GM19463 (cell line): ENCODE measurements around the gene MYL12A.
"Not testable (repeated sequence)": the region's sequence is repeated elsewhere in the genome, so short reads cannot be mapped to it uniquely, and the experiment has no call there.

Source experiments
- ATAC-seq: cut with Tn5 transposase; IDR thresholded peaks from one replicate; pipeline ENCODE4 v1.9.1; 2021; ENCODE audit warnings: mild to moderate bottlenecking, moderate library complexity; ENCODE audit not compliant: unreplicated experiment

MYL12A gene

GRCh38 chr18:3247240-3248061 is at the start of gene MYL12A:
TSS of gene MYL12A (plus strand) at chr18:3247801. CDS start at chr18:3253248, 5,447 bp downstream.
- peak; percentile 76 for ATAC-seq

DNA sequence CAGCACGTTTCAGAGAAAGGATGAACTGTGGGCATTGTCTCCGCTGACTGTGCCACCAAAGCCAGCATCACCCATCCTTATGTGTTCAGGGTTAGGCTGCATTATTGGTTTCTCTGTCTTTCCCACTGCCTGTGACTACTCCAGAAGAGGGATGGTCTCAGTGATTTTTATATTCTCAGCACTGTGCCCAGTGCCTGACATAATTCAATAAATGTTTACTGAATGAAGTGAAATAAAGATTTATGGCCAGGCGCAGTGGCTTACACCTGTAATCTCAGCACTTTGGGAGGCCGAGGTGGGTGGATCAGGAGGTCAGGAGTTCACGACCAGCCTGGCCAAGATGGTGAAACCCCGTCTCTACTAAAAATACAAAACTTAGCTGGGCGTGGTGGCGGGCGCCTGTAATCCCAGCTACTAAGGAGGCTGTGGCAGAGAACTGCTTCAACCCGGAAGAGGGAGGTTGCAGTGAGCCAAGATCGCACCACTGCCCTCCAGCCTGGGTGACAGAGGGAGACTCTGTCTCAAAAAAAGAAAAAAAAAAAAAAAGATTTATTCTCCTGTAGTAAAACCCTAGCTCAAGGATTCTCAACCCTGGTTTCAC is 49.2 kb upstream of the MYL12A start:
- not testable (repeated sequence) for ATAC-seq

GRCh38 chr18:3199942-3200645 is 47.5 kb upstream of the MYL12A start:
- ATAC-seq: no peak

GRCh38 chr18:3205239-3205638 is 42.4 kb upstream of the MYL12A start:
- ATAC-seq: no peak

- ATAC-seq: no peak
Measured at GRCh38 chr18:3207565-3207964, 40.0 kb upstream of the MYL12A start.

DNA sequence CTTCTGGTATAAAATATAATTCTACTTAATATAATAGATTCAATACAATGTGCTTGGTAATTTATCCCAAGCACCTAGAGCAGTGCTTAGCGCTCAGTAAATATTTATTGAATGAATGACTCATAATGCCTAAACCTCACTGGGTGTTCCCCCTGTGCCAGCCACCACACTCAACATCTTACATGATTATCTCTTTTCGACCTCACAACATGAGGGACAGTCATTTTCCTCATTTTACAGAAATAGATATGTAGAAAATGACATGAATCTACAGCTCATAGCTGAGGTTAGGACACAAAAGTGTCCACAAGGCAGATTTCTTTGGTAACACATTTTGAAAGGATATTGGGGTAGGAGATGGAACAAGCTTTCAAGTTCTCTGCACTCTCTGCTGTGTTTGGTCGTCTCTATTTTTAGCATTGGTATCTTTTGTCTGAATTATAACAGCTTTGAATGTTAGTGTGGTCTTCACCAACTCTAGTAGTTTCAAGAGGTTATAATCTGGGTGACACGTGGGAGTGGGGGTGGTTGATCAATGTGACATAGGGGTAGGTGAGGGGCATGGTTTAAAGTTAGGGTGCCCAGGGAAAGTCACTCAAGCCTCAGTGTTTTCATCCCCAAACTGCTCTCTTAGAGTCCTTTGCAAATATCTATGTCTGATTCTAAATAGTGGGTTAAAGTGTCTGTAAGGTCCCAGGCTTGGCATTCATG is 37.6 kb upstream of the MYL12A start:
- ATAC-seq: peak; percentile 95

- no peak for ATAC-seq
Measured at GRCh38 chr18:3211236-3211992, 36.2 kb upstream of the MYL12A start.

GRCh38 chr18:3212657-3213056 is 34.9 kb upstream of the MYL12A start:
- ATAC-seq: no peak

DNA sequence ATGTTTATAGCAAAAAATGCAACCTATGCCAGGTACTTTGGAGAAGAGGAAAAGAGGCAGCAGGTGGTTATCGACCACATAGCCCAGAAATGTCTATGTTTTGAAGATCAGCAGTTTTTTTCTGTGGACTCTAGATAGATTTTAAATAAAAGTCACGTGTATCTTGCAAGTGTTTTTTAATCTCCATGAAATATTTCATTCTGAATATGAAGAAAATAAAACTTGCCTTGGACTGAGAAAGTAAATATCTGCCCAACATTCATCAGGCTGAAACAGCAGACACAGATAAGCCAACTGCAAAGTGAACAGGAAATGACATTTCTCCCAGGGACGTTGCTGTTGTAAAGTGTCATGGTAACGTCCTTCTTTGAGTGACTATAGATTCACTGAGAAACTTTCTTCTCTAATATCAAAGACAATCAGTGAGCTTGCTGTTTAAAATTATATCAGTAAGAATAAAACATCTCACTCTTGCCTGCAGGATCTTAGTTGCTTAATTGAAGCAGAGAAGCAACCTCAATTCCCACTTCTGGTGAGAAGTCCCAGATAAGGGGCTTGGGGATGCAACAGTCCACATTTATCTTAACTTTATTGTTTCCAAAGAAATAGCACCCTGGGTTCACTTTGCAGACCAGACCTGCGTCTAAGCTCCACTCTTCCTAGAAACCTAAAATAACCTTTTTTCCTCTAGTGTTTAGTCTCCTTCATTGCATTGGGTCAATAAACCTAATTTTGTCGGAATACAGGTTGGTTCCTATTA is 34.1 kb upstream of the MYL12A start:
- ATAC-seq: no peak

DNA sequence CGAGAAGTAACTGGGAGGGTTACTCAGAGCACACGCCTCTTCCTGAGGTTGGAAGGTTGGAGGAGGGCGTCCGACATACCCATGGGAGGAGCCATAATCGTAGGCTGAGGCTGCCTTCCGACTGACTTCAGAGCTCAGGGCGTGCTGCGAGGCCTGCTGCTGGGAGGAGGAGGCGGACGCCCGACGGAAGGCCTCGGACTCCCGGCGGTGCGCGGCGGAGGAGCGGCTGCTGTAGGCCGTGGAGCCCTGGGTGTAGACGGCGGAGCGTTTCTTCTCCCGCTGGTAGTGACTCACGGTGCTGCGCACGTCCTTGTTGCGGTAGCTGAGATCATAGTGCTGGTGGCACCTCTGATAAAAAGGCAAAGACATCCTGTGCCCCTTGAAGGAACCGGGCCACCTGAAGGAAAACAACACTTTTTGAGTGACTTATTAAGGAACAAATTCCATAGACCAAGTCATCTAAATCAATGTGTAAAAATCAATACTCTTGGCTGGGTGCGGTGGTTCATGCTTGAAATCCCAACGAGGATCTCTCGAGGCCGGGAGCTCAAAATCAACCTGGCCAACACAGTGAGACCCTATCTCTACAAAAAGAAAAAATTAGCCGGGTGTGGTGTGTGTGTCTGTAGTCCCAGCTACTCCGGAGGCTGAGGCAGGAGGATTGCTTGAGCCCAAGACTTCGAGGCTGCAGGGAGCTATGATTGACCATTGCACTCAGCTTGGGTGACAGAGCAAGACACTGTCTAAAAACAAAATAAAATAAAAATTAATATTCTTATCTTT is 32.6 kb upstream of the MYL12A start:
- ATAC-seq: no peak

DNA sequence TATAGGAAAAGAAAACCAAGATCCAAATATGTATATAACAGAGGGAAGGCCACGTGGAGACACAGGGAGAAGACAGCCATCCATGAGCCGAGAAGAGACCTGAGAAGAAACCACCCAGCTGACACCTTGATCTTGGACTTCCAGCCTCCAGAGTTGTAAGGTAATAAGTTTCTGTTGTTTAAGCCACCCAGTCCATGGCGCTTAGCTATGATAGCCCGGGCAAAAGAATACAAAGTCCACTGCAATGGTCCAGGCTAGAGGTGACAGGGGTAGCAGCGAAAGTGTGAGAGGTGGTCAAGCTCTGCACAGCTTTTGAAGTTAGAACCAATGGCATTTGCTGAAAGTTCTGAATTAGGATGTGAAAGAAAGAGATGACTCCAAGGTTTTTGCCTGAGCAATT is 30.6 kb upstream of the MYL12A start:
- no peak for ATAC-seq

- no peak for ATAC-seq
Measured at GRCh38 chr18:3217948-3218647, 29.5 kb upstream of the MYL12A start.

DNA sequence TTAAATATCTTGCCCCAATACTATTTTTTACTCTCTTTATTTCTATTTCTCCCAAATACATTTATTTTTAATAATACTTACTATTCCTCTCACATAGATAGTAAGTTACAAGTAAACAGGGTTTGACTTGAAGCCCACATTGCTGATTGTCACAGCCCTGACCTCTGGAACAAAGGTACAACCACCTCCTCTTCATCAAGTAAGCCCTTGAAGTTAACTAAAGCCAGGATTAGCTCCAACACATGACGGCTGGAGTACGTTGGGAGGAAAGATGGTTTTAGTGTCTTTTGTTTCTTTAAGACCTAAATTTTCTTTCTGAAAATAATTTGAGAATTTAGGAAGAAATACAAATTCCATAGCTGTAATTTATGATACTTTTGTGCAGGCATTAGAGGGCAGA is 28.8 kb upstream of the MYL12A start:
- no peak for ATAC-seq

DNA sequence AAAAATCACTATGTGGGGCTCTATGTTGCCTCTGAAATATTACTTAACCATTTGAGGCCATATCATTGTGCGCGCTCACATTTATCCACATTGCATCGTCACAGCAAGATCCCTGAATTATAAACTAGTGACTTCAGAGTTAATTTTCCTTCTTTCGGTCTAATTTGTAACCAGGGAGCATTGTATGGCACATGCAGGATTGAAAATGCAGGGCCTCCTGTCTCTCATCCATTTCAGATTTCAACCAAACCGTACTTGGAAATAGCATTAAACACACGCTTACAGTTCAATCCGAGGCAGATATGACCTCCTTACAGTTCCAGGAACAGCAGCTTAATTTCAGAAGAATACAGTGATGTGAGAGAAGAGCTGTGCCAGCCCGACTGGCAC is 28.4 kb upstream of the MYL12A start:
- ATAC-seq: no peak

DNA sequence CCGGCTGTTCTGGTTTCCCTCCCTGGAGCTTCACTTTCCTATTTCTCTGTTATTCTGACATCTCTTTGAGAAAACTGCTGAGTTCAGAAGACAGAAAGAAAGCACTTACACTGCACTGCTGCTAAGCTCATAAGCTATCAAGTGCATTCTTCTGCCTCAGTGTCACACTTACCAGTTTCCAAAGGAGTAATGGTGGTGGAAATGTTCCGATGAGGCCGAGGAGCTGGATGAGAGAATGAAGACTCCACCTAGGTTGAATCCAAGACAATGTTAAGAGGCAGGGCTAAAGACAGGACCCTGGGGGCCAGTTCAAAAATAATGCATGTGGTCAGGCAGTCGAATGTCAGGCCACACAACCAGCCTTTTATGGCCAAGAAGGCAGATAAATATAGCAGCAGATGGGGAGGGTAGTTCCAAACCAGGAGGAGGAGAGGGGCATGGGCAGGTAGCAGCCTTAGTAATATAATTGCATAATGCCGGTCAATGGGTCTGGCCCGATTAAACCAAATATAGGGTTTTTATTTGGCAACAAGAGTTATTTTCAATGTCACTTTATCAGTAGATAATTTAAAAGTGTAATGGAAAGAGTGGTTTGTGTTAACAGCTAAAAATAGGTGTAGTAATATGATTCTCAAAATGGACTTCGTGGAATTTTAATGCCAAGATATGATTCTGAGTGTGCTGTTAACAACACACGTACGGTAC is 27.8 kb upstream of the MYL12A start, which contains the start of gene MYOM1:
TSS of gene MYOM1 (minus strand) at position 338 of the 705 bp plus-strand sequence. CDS start 4,745 bp downstream, outside the sequence.
- no peak for ATAC-seq

- not testable (repeated sequence) for ATAC-seq
Measured at GRCh38 chr18:3220868-3221267, 26.7 kb upstream of the MYL12A start.

DNA sequence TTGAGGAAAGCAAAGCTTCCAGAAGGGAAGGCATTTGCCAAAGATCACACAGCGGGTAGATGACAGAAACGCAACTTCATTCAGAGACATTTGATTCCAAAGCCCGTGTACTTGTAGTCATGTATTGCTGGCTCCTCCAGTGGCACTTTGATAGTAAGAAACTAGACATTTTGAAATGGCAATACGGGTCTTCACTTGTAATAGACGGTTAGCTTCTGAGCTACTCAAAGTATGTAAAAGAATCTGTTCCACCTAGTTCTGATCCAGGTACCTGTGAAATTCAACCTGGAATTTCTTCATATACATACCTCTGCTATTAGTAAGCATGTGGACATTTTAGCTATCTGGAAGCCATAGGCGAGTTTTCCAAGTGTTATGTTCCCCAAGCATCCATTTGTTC is 26.1 kb upstream of the MYL12A start:
- no peak for ATAC-seq

DNA sequence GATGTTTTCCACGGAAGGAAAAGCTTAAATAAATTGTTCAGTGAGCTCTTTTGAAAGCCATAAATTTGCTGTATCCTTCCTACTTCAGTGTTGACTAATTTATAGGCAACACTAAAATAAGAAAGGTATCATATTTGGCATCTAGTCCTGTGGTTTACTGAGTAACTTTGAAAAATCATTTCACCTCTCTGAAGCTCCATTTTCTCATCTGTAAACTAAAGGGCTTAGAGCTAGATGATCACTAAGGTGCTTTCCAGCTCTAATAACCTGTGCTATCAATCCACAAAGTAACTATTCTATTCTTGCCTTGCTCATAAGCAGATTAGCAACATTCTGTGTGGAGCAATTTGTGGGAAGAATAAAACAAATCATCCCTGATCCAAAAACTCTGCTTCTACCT is 24.2 kb upstream of the MYL12A start:
- no peak for ATAC-seq
